AG09309 (cell line): ENCODE measurements around the gene SLC25A5.

Source experiments
- DNase-seq: peaks from one replicate; pipeline ENCODE4 v3.0.0-alpha.2; 2010; ENCODE audit warnings: low read depth
- H3K4me3 ChIP-seq: 2 replicates; pipeline ENCODE4 v1.5.1; 2011; ENCODE audit warnings: mild to moderate bottlenecking, low read depth, low read length, moderate library complexity; ENCODE audit not compliant: control insufficient read depth
- TF ChIP-seq, protein P1 (sequence below): IDR thresholded peaks from 2 replicates; pipeline ENCODE4 v1.5.1; 2011; ENCODE audit warnings: mild to moderate bottlenecking, low read depth, low read length, inconsistent platforms; ENCODE audit not compliant: insufficient read depth, control insufficient read depth; ENCODE audit errors: missing control alignments

The SLC25A5 gene

DNA sequence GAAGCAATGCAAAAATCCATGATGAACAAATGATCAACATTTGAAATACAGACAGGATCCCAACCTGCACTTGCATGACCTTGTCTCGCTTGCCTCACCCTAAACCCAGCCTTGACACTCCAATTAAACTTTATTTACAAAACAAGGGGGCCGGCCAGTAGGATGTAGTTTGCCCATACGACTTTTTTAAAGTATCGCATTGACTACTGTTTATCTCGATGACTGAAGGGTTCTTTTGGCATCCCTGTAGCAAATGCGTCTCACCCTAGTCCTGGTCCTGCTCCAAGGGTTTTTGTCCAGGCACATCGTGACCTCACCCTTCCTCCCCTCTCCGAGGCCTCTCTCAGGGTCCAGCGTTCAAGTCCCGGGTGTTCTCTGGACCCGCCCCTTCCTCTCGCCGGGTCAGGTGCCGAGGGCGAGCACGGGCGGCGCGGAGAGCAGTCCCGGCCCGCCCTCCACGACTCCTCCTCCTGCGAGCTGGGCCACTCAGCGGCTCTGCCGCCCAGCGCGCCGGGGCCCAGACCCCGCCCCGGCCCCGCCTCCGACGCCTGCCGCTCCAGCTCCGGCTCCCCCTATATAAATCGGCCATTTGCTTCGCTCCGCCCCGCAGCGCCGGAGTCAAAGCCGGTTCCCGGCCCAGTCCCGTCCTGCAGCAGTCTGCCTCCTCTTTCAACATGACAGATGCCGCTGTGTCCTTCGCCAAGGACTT, at the start of gene SLC25A5:
SLC25A5 (plus strand) TSS at position 603 of the 709 bp plus-strand sequence; CDS start at position 675, 72 bp downstream.
- H3K4me3 ChIP-seq = peak within 1 kb of the TSS; percentile 75
- DNase-seq = no peak
- TF ChIP-seq, protein P1, sequence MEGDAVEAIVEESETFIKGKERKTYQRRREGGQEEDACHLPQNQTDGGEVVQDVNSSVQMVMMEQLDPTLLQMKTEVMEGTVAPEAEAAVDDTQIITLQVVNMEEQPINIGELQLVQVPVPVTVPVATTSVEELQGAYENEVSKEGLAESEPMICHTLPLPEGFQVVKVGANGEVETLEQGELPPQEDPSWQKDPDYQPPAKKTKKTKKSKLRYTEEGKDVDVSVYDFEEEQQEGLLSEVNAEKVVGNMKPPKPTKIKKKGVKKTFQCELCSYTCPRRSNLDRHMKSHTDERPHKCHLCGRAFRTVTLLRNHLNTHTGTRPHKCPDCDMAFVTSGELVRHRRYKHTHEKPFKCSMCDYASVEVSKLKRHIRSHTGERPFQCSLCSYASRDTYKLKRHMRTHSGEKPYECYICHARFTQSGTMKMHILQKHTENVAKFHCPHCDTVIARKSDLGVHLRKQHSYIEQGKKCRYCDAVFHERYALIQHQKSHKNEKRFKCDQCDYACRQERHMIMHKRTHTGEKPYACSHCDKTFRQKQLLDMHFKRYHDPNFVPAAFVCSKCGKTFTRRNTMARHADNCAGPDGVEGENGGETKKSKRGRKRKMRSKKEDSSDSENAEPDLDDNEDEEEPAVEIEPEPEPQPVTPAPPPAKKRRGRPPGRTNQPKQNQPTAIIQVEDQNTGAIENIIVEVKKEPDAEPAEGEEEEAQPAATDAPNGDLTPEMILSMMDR = no peak

DNA sequence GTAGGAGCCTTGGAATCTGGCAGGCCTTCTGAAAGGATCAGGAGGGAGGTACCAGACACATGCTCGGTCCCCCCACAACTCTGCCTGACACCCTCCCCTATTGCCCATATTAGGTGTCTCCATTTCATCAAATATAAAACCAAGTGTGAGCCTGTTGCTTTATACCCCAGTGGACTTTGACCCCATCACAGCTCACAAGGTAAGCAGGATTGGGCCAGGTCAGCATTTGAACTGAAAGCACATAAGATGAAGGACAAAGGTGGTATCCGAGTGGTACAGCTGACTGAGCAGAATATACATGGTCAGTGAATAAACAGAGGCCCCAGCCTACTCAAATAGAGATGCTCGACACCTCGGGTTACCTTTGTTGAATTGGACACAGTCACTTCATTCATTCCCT, 49.1 kb upstream of the SLC25A5 start:
- no peak overlapping the region for H3K4me3 ChIP-seq
- no peak for DNase-seq
- TF ChIP-seq, protein P1 = no peak

DNA sequence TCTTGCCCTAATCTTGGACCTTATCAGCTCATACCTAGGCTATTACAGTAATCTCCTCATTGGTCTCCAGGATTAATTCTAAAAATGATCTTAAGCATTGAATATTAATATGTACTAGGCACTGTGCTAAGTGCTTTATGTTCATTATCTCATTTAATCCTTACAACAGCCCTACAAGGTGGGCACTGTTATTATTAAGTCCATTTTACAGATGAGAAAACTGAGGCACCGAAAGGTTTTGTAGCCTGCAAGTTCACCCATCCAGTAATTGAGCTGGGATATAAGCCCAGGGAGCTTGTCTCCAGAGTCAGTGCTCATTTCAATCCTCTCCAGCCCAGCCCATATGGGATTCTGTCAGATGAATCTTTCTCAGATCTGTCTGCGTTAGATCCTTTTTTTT, 48.3 kb upstream of the SLC25A5 start:
- H3K4me3 ChIP-seq = no peak overlapping the region
- TF ChIP-seq, protein P1 = no peak
- no peak for DNase-seq

DNA sequence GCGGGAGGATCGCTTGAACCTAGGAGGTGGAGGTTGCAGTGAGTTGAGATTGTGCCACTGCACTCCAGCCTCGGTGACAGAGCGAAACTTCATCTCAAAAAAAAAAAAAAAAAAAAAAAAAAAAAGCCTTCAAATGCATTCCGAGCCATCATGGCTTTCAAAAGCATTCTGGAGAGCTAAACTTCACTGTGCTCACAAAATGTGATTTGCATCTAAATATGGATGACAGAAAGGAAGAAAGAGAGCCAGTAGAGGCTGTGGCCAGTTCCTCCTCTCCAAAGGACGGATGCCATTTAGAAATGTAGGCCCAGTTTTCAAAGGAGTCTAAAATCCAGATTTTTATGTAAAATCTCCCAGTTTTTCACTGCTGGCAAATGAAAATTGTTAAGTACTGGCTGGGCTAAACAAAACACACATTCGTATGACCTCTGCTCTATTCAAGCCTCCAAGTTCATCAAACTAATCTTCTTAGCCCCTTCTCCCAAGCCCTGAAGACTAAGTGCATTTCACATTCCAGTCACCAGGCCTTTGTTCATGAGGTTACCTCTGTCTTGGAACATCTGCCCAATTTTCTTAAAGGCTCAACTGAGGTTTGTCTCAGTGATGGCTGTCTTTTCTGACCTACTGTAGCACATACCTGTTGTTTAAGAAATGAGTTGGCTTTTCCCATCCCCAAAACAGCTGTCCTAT, 47.1 kb upstream of the SLC25A5 start:
- no peak overlapping the region for H3K4me3 ChIP-seq
- no peak for DNase-seq
- TF ChIP-seq, protein P1 = no peak

DNA sequence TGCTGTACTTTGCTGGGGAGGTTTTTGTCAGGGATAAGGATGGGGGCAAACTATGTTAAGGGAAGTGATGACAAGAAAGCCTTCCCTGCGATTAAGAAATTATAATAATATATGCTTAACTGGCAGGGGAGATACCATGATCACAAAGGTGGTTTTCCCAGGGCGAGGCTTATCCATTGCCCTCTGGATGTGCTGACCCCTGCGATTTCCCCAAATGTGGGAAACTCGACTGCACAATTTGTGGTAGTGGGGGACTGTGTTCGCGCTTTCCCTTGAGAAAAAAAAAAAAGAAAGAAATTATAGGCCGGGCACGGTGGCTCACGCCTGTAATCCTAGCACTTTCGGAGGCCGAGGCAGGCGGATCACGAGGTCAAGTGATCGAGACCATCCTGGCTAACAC, 44.6 kb upstream of the SLC25A5 start:
- TF ChIP-seq, protein P1 = no peak
- no peak overlapping the region for H3K4me3 ChIP-seq
- DNase-seq = no peak

DNA sequence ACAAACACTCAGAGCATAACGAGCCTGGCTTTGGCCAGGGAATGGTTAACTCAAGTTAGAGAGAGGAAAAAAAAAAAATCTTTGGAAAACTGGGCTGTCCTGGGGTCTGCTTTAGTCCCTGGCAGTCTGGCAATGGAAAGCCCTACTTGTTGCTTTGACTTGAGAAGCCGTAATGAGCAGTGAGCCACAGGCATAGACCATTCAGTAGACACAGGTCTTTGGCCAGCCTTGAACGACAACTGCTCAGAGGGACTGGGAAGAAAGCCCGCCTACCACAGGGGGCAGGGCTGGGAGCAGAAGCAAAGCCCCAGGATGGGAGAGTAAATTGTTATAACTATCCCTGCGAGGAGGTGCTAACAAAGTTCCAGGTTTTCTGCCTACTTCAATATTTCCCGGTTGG, 43.2 kb upstream of the SLC25A5 start:
- no peak overlapping the region for H3K4me3 ChIP-seq
- TF ChIP-seq, protein P1 = no peak
- DNase-seq = no peak
